OCI-LY7 (cell line): Measurements from ENCODE around the gene PTP4A1.

Experiments used
- EZH2phosphoT487 ChIP-seq: fragments of 200-600 bp; sonication (generic); IDR thresholded peaks from 2 replicates; pipeline ENCODE4 v1.6.1; 2018; ENCODE audit warnings: low read depth, borderline replicate concordance, mild to moderate bottlenecking, mixed run types, antibody characterized with exemption, low read length, moderate library complexity, mixed read lengths
- TF ChIP-seq, protein P1 (sequence below): fragments of 200-600 bp; sonication (generic); conservative IDR thresholded peaks from 2 replicates; pipeline ENCODE4 v1.5.1; 2014; ENCODE audit warnings: mild to moderate bottlenecking, antibody characterized with exemption, low read length, moderate library complexity, mixed read lengths

DNA sequence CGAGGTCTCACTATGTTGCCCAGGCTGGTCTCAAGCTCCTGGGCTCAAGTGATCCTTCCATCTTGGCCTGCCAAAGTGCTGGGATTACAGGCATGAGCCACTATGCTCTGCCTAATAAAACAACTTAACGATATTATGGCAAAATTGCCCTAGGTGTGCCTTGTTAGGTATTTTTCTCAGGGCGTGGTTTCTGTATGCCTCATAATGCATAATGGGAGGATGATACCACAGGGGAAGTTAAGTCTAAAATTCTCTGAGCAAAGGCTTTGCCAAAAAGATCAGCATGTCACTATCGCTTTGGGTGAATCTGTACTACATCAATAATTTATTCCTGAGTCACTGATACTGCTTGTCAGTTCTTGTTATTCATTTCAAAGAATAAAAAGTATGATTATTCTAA, 15.9 kb upstream of the PTP4A1 start:
- TF ChIP-seq, protein P1, sequence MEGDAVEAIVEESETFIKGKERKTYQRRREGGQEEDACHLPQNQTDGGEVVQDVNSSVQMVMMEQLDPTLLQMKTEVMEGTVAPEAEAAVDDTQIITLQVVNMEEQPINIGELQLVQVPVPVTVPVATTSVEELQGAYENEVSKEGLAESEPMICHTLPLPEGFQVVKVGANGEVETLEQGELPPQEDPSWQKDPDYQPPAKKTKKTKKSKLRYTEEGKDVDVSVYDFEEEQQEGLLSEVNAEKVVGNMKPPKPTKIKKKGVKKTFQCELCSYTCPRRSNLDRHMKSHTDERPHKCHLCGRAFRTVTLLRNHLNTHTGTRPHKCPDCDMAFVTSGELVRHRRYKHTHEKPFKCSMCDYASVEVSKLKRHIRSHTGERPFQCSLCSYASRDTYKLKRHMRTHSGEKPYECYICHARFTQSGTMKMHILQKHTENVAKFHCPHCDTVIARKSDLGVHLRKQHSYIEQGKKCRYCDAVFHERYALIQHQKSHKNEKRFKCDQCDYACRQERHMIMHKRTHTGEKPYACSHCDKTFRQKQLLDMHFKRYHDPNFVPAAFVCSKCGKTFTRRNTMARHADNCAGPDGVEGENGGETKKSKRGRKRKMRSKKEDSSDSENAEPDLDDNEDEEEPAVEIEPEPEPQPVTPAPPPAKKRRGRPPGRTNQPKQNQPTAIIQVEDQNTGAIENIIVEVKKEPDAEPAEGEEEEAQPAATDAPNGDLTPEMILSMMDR, result no peak
- TF ChIP-seq EZH2phosphoT487, result no peak
